Coronary artery (tissue), 2 donors: Measurements from ENCODE around the gene NELFCD.
"Not testable (repeated sequence)": the region's sequence is repeated elsewhere in the genome, so short reads cannot be mapped to it uniquely, and the experiment has no call there.

Experiments
- DNase-seq: peaks from one replicate; pipeline ENCODE4 v3.0.0-alpha.2; 2017; ENCODE audit warnings: low spot score
- H3K27ac ChIP-seq, 2 donors: fragments of 200-600 bp; sonication (generic); one replicate each; pipeline ENCODE4 v1.5.1; 2016 to 2019
- H3K4me3 ChIP-seq: fragments of 200-600 bp; sonication (generic); 2 replicates; pipeline ENCODE4 v1.5.1; 2016; ENCODE audit warnings: mild to moderate bottlenecking, moderate library complexity
- CTCF ChIP-seq: fragments of 200-600 bp; sonication (generic); IDR thresholded peaks from one replicate; pipeline ENCODE4 v1.5.1; 2019; ENCODE audit warnings: antibody characterized with exemption

Gene NELFCD

GRCh38 chr20:58944610-58945009 is 36.4 kb upstream of the NELFCD start:
- no peak for DNase-seq

GRCh38 chr20:58945965-58946631 is 35.0 kb upstream of the NELFCD start:
- no peak for TF ChIP-seq CTCF
- H3K27ac ChIP-seq: no peak overlapping the region
- no peak overlapping the region for H3K4me3 ChIP-seq
- DNase-seq: no peak

More at GRCh38 chr20:58944610-58945009, 36.4 kb upstream of the NELFCD start:
- Histone ChIP-seq H3K27ac (no peak overlapping the region), H3K4me3 (no peak overlapping the region)
- TF ChIP-seq CTCF: no peak

GRCh38 chr20:58947797-58948388 is 33.2 kb upstream of the NELFCD start:
- not testable (repeated sequence) for DNase-seq, H3K4me3 ChIP-seq, H3K27ac ChIP-seq

- no peak for DNase-seq
- TF ChIP-seq CTCF: no peak
- no peak overlapping the region for H3K27ac ChIP-seq
- H3K4me3 ChIP-seq: no peak overlapping the region
Observed at GRCh38 chr20:58950603-58951002, 30.5 kb upstream of the NELFCD start.

- TF ChIP-seq CTCF: no peak
- Histone ChIP-seq H3K4me3 (no peak overlapping the region), H3K27ac (no peak overlapping the region)
- no peak for DNase-seq
Observed at GRCh38 chr20:58953050-58953449, 28.0 kb upstream of the NELFCD start.

- no peak overlapping the region for H3K27ac ChIP-seq
- no peak for DNase-seq
- no peak overlapping the region for H3K4me3 ChIP-seq
- no peak for TF ChIP-seq CTCF
Observed at GRCh38 chr20:58956078-58956477, 25.0 kb upstream of the NELFCD start.

- no peak overlapping the region for H3K27ac ChIP-seq
- no peak overlapping the region for H3K4me3 ChIP-seq
- TF ChIP-seq CTCF: no peak
- no peak for DNase-seq
Observed at GRCh38 chr20:58959652-58960051, 21.4 kb upstream of the NELFCD start.
